ENCODE data around the gene PDXDC1.

PDXDC1 gene

GRCh38 chr16:15051387-15051951, 76.6 kb downstream of the PDXDC1 start:
- Histone ChIP-seq H3K4me2 (ENCODE audit: low read depth, low read length, poor library complexity, severe bottlenecking) (no peak overlapping the region), H3K79me2 (ENCODE audit: insufficient read depth, low read length) (peaks cover 40% of the 10 kb centered on the region), H3K4me3 (ENCODE audit: insufficient read depth, low read length, poor library complexity, severe bottlenecking) (no peak overlapping the region), H3K27me3 (ENCODE audit: low read length) (no peaks in the 10 kb centered on the region), H2AFZ (ENCODE audit: low read depth, low read length, severe bottlenecking) (no peak overlapping the region), H4K20me1 (ENCODE audit: low read depth, low read length) (0 out of 2 replicates have a peak, but pooled peaks cover 5% of the 10 kb centered on the region), H3K9ac (ENCODE audit: low read length) (no peak overlapping the region), H3K9me2 (replicated peaks; ENCODE audit: insufficient read depth, low read length) (no peaks in the 10 kb centered on the region), H3F3A (ENCODE audit: insufficient read depth) (no peaks in the 10 kb centered on the region), H3K36me3 (ENCODE audit: low read length) (no peaks in the 10 kb centered on the region), H3K9me3 (ENCODE audit: insufficient read depth, low read length) (no peaks in the 10 kb centered on the region), H3K27ac (ENCODE audit: low read depth, low read length) (no peak overlapping the region)
- TF ChIP-seq EZH2phosphoT487 (conservative IDR thresholded peaks at IDR 0.05; ENCODE audit: low read length) = no peak
- no peak for TF ChIP-seq CTCF (IDR thresholded peaks at IDR 0.05; ENCODE audit: insufficient read depth, low read length, poor library complexity, severe bottlenecking)

GRCh38 chr16:15052747-15053476, 78.1 kb downstream of the PDXDC1 start:
- no peak overlapping the region for H3K9ac ChIP-seq (ENCODE audit: low read length)
- 0 out of 2 replicates have a peak, but pooled peaks cover 5% of the 10 kb centered on the region for H4K20me1 ChIP-seq (ENCODE audit: low read depth, low read length)
- no peak overlapping the region for H3K4me2 ChIP-seq (ENCODE audit: low read depth, low read length, poor library complexity, severe bottlenecking)
- peaks cover 4% of the 10 kb centered on the region; the same call in 1 of the 2 replicates for H3F3A ChIP-seq (ENCODE audit: insufficient read depth)
- H2AFZ ChIP-seq (ENCODE audit: low read depth, low read length, severe bottlenecking) = no peak overlapping the region
- H3K36me3 ChIP-seq (ENCODE audit: low read length) = no peaks in the 10 kb centered on the region
- no peaks in the 10 kb centered on the region for H3K9me2 ChIP-seq (replicated peaks; ENCODE audit: insufficient read depth, low read length)
- H3K27me3 ChIP-seq (ENCODE audit: low read length) = no peaks in the 10 kb centered on the region
- no peak overlapping the region for H3K27ac ChIP-seq (ENCODE audit: low read depth, low read length)
- H3K4me3 ChIP-seq (ENCODE audit: insufficient read depth, low read length, poor library complexity, severe bottlenecking) = no peak overlapping the region
- H3K9me3 ChIP-seq (ENCODE audit: insufficient read depth, low read length) = no peaks in the 10 kb centered on the region
- peaks cover 40% of the 10 kb centered on the region for H3K79me2 ChIP-seq (ENCODE audit: insufficient read depth, low read length)
- no peak for TF ChIP-seq CTCF (IDR thresholded peaks at IDR 0.05; ENCODE audit: insufficient read depth, low read length, poor library complexity, severe bottlenecking)
- no peak for TF ChIP-seq EZH2phosphoT487 (conservative IDR thresholded peaks at IDR 0.05; ENCODE audit: low read length)

GRCh38 chr16:15053904-15054303, 79.1 kb downstream of the PDXDC1 start:
- H2AFZ ChIP-seq (ENCODE audit: low read depth, low read length, severe bottlenecking) = no peak overlapping the region
- TF ChIP-seq EZH2phosphoT487 (conservative IDR thresholded peaks at IDR 0.05; ENCODE audit: low read length) (no peak), CTCF (IDR thresholded peaks at IDR 0.05; ENCODE audit: insufficient read depth, low read length, poor library complexity, severe bottlenecking) (no peak)
- no peaks in the 10 kb centered on the region for H3K36me3 ChIP-seq (ENCODE audit: low read length)

More at GRCh38 chr16:15053904-15054303, 79.1 kb downstream of the PDXDC1 start:
- no peaks in the 10 kb centered on the region for H3K9me3 ChIP-seq (ENCODE audit: insufficient read depth, low read length)
- H4K20me1 ChIP-seq (ENCODE audit: low read depth, low read length) = 0 out of 2 replicates have a peak, but pooled peaks cover 5% of the 10 kb centered on the region
- H3K79me2 ChIP-seq (ENCODE audit: insufficient read depth, low read length) = peaks cover 40% of the 10 kb centered on the region
- peak overlapping the region; percentile 63 for H3K4me2 ChIP-seq (ENCODE audit: low read depth, low read length, poor library complexity, severe bottlenecking)
- H3K27me3 ChIP-seq (ENCODE audit: low read length) = no peaks in the 10 kb centered on the region
- H3F3A ChIP-seq (ENCODE audit: insufficient read depth) = peaks cover 4% of the 10 kb centered on the region; the same call in 1 of the 2 replicates
- no peak overlapping the region for H3K27ac ChIP-seq (ENCODE audit: low read depth, low read length)
- no peak overlapping the region for H3K9ac ChIP-seq (ENCODE audit: low read length)
- H3K9me2 ChIP-seq (replicated peaks; ENCODE audit: insufficient read depth, low read length) = no peaks in the 10 kb centered on the region
- no peak overlapping the region for H3K4me3 ChIP-seq (ENCODE audit: insufficient read depth, low read length, poor library complexity, severe bottlenecking)
